Mesenchymal stem cell (in vitro differentiated cells and primary cell): ENCODE results near the gene TANC1.

Source experiments
- DNase-seq: peaks from one replicate; pipeline ENCODE4 v3.0.0-alpha.2; 2013
- H2AFZ ChIP-seq: one replicate; pipeline ENCODE4 v1.6.1; 2013; ENCODE audit warnings: low read depth, mild to moderate bottlenecking, control low read depth, inconsistent platforms, low read length, moderate library complexity
- H2AK5ac ChIP-seq: 2 replicates; pipeline ENCODE4 v1.6.1; 2013; ENCODE audit warnings: low read length, moderate library complexity, mild to moderate bottlenecking, inconsistent platforms; ENCODE audit not compliant: severe bottlenecking
- H2BK120ac ChIP-seq: one replicate; pipeline ENCODE4 v1.6.1; 2013; ENCODE audit warnings: low read depth, mild to moderate bottlenecking, inconsistent platforms, low read length, moderate library complexity
- H2BK12ac ChIP-seq, 2 experiments: one replicate each; pipeline ENCODE4 v1.6.1; 2013; ENCODE audit warnings: inconsistent platforms in 2 of 2, low read length in 2 of 2, mild to moderate bottlenecking in 2 of 2, moderate library complexity in 2 of 2, control low read depth in 1 of 2
- H2BK15ac ChIP-seq: one replicate; pipeline ENCODE4 v1.6.1; 2013; ENCODE audit warnings: mild to moderate bottlenecking, low read depth, inconsistent platforms; ENCODE audit not compliant: poor library complexity, severe bottlenecking
- H2BK5ac ChIP-seq: 2 replicates; pipeline ENCODE4 v1.6.1; 2013; ENCODE audit warnings: low read depth, mild to moderate bottlenecking, low read length, control low read depth, inconsistent platforms; ENCODE audit not compliant: poor library complexity, severe bottlenecking
- H3K14ac ChIP-seq, 2 experiments: one replicate each; pipeline ENCODE4 v1.6.1; 2013; ENCODE audit warnings: inconsistent platforms in 2 of 2, low read length in 2 of 2, control low read depth in 1 of 2, mild to moderate bottlenecking in 1 of 2, moderate library complexity in 1 of 2
- H3K18ac ChIP-seq, 2 experiments: one replicate each; pipeline ENCODE4 v1.6.1; 2013; ENCODE audit warnings: inconsistent platforms in 2 of 2, low read length in 2 of 2, control low read depth in 1 of 2, low read depth in 1 of 2, mild to moderate bottlenecking in 1 of 2
- H3K23ac ChIP-seq, 2 experiments: one replicate each; pipeline ENCODE4 v1.6.1; 2013; ENCODE audit warnings: inconsistent platforms in 2 of 2, low read length in 2 of 2, mild to moderate bottlenecking in 2 of 2, moderate library complexity in 2 of 2, control low read depth in 1 of 2
- H3K27ac ChIP-seq: 2 replicates; pipeline ENCODE4 v1.5.1; 2013; ENCODE audit warnings: mild to moderate bottlenecking, moderate library complexity, low read length, control low read depth, inconsistent platforms; ENCODE audit not compliant: poor library complexity, severe bottlenecking
- H3K27me3 ChIP-seq, 2 experiments: 2 replicates each; pipeline versions ENCODE4 v1.6.1 to v1.7.0; 2013; ENCODE audit warnings: low read length in 2 of 2, mild to moderate bottlenecking in 2 of 2, moderate library complexity in 2 of 2, control low read depth in 1 of 2, inconsistent platforms in 1 of 2; ENCODE audit not compliant: control insufficient read depth in 1 of 2, insufficient read depth in 1 of 2
- H3K36me3 ChIP-seq, 2 experiments: 2 replicates each; pipeline versions ENCODE4 v1.6.1 to v1.7.0; 2013; ENCODE audit warnings: low read length in 2 of 2, control low read depth in 1 of 2, inconsistent platforms in 1 of 2, low read depth in 1 of 2, mild to moderate bottlenecking in 1 of 2; ENCODE audit not compliant: insufficient read depth in 2 of 2, control insufficient read depth in 1 of 2
- H3K4ac ChIP-seq, 2 experiments: one replicate each; pipeline ENCODE4 v1.6.1; 2013; ENCODE audit warnings: inconsistent platforms in 2 of 2, low read length in 2 of 2, mild to moderate bottlenecking in 2 of 2, moderate library complexity in 2 of 2, control low read depth in 1 of 2, low read depth in 1 of 2
- H3K4me1 ChIP-seq: 2 replicates; pipeline ENCODE4 v1.6.1; 2013; ENCODE audit warnings: low read depth, low read length, control low read depth; ENCODE audit not compliant: control insufficient read depth, insufficient read depth
- H3K4me2 ChIP-seq: 2 replicates; pipeline ENCODE4 v1.6.1; 2013; ENCODE audit warnings: low read length, mild to moderate bottlenecking, inconsistent platforms; ENCODE audit not compliant: poor library complexity, severe bottlenecking
- H3K4me3 ChIP-seq, 2 experiments: 2 replicates each; pipeline versions ENCODE4 v1.5.1 to v1.7.0; 2013; ENCODE audit warnings: low read length in 2 of 2, mild to moderate bottlenecking in 2 of 2, control low read depth in 1 of 2, low read depth in 1 of 2; ENCODE audit not compliant: insufficient read depth in 1 of 2
- H3K79me1 ChIP-seq: replicated peaks from 2 replicates; pipeline ENCODE4 v1.6.1; 2013; ENCODE audit warnings: mild to moderate bottlenecking, control low read depth, low read length, inconsistent platforms; ENCODE audit not compliant: poor library complexity, severe bottlenecking
- H3K9ac ChIP-seq: 2 replicates; pipeline ENCODE4 v1.7.0; 2013; ENCODE audit warnings: mild to moderate bottlenecking, low read length, moderate library complexity
- H3K9me3 ChIP-seq: 2 replicates; pipeline ENCODE4 v1.7.0; 2013; ENCODE audit warnings: mild to moderate bottlenecking, low read length; ENCODE audit not compliant: control insufficient read depth
- H4K8ac ChIP-seq: one replicate; pipeline ENCODE4 v1.6.1; 2013; ENCODE audit warnings: inconsistent platforms, mild to moderate bottlenecking, low read length, moderate library complexity
- H4K91ac ChIP-seq: one replicate; pipeline ENCODE4 v1.6.1; 2013; ENCODE audit warnings: mild to moderate bottlenecking, low read length, inconsistent platforms
- WGBS: methylation state at CpG from one replicate; pipeline ENCODE4 v1.1.7; 2013; ENCODE audit warnings: mixed read lengths; 5-methylcytosine and 5-hydroxymethylcytosine counted together

The TANC1 gene

DNA sequence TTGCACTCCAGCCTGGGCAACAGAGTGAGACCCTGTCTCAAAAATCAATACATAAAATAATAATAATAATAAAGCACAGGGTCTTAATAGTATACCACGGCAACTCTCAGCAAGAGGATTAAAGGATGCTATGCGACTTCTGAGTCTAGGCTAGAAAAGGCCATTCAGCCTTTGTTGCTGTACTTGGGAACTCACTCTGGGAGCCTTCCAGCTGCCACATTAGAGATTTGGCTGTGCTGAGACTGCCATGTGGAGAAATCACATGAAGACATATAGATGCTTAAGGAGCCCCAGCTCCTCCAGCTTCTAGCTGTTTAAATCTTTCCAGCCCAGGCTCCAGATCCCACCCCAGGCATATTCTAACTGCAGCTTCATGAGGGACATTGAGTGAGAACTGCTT lies 8.2 kb upstream of the TANC1 start:
- no peak overlapping the region for H3K27ac ChIP-seq
- H3K14ac ChIP-seq = no peak overlapping the region
- no peak for DNase-seq
- H3K9ac ChIP-seq = no peak overlapping the region
- peaks cover 0 to 8% of the 10 kb centered on the region in 2 experiments for H3K27me3 ChIP-seq
- no peak overlapping the region for H2AFZ ChIP-seq
- no peak overlapping the region for H3K4me3 ChIP-seq
- no peak overlapping the region for H3K4ac ChIP-seq
- H3K36me3 ChIP-seq = no peaks in the 10 kb centered on the region
- H3K4me2 ChIP-seq = no peak overlapping the region
- no peak overlapping the region for H3K18ac ChIP-seq
- no peak overlapping the region for H3K23ac ChIP-seq
- no peak overlapping the region for H2BK120ac ChIP-seq
- no peaks in the 10 kb centered on the region for H3K4me1 ChIP-seq
- no peak overlapping the region for H4K91ac ChIP-seq
- H2BK5ac ChIP-seq = no peak overlapping the region
- no peak overlapping the region for H2AK5ac ChIP-seq
- H2BK12ac ChIP-seq = no peak overlapping the region
- H4K8ac ChIP-seq = no peak overlapping the region
- H3K9me3 ChIP-seq = no peaks in the 10 kb centered on the region
- no peak overlapping the region for H2BK15ac ChIP-seq
- no peaks in the 10 kb centered on the region for H3K79me1 ChIP-seq
- WGBS = 98% methylated on average over 2 of the region's 2 CpGs

DNA sequence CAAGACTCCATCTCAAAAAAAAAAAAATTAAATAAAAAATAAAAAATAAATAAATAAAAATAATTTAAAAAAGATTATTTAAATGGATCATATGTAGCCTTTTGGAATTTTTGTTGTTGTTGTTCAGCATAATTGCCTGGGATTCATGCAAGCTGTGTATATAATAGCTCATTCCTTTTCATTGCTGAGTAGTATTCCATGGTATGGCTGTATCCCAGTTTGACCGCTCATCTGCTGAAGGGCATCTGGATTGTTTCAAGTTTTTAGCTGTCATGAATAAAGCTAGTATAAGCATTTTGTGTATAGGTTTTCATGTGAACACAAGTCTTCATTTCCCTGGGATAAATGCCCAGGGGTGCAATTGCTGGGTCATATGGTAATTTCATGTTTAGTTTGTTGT lies 6.4 kb upstream of the TANC1 start:
- 94% methylated on average over 1 of the region's 1 CpG for WGBS
- H3K27me3 ChIP-seq = peaks cover 0 to 7% of the 10 kb centered on the region in 2 experiments

DNA sequence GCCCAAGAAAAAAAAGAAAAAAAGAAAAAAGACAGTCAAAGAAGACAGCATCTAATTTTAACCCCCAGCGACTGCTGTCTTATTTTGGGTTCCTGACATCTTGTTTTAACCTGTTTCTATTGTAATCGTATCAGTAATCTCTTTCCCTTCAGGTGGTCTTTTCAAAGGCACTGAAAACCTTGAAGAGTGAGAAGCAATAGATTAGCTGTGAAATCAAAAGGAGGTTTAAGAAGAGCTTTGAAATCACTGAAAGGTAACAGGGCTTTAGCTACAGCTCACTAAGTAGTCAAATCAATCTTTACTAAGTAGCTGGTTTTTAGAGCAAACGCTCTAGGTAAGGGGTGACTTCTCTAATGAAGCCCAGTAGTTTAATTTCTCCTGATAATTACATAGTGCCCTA lies 5.4 kb upstream of the TANC1 start:
- H3K79me1 ChIP-seq = no peaks in the 10 kb centered on the region
- DNase-seq = no peak

More for the DNA sequence above, 6.4 kb upstream of the TANC1 start:
- no peak overlapping the region for H3K9ac ChIP-seq
- H2BK12ac ChIP-seq = no peak overlapping the region
- H2BK120ac ChIP-seq = no peak overlapping the region
- no peaks in the 10 kb centered on the region for H3K36me3 ChIP-seq
- H3K4me1 ChIP-seq = no peaks in the 10 kb centered on the region
- H2BK5ac ChIP-seq = no peak overlapping the region
- no peak overlapping the region for H2AFZ ChIP-seq
- H3K23ac ChIP-seq = no peak overlapping the region
- H3K18ac ChIP-seq = no peak overlapping the region
- no peak overlapping the region for H3K27ac ChIP-seq
- no peak overlapping the region for H4K91ac ChIP-seq
- H3K14ac ChIP-seq = no peak overlapping the region
- no peaks in the 10 kb centered on the region for H3K79me1 ChIP-seq
- DNase-seq = no peak
- no peak overlapping the region for H2AK5ac ChIP-seq
- no peaks in the 10 kb centered on the region for H3K9me3 ChIP-seq
- H4K8ac ChIP-seq = no peak overlapping the region
- no peak overlapping the region for H2BK15ac ChIP-seq
- no peak overlapping the region for H3K4me3 ChIP-seq
- no peak overlapping the region for H3K4ac ChIP-seq
- no peak overlapping the region for H3K4me2 ChIP-seq

DNA sequence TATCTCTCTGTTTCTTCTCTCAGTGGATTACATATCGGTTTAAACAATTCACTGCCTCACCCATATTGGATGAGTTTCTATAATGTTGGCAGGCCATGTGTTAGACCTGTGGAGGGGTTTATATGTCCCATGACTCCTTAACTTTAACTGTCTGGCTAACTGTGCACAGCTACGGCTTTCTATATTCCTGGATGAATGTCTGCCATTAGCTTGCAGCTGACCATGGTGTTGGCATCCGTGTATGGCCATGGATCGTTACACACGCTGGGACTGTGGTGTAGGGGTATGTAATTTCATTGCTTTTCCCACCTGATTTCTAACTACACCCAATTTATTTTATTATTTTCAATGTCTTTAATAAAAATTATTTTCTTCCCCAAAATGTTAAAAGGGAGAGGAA lies 3.3 kb upstream of the TANC1 start:
- H3K27me3 ChIP-seq = no peaks in the 10 kb centered on the region
- peak overlapping the region; percentile 68 for H4K91ac ChIP-seq
- no peak overlapping the region for H3K23ac ChIP-seq
- peak overlapping the region in 1 of 2 experiments; percentile 89 for H3K18ac ChIP-seq
- H2AFZ ChIP-seq = no peak overlapping the region
- H3K4me3 ChIP-seq = no peak overlapping the region
- peak overlapping the region; percentile 7 to 99 for H2BK12ac ChIP-seq
- no peak overlapping the region for H3K4ac ChIP-seq
- no peaks in the 10 kb centered on the region for H3K36me3 ChIP-seq
- no peak overlapping the region for H3K4me2 ChIP-seq
- H3K4me1 ChIP-seq = no peaks in the 10 kb centered on the region
- 100% methylated on average over 1 of the region's 5 CpGs for WGBS
- no peak for DNase-seq
- no peak overlapping the region for H3K27ac ChIP-seq
- no peak overlapping the region for H3K14ac ChIP-seq
- H3K79me1 ChIP-seq = no peaks in the 10 kb centered on the region
- H3K9ac ChIP-seq = no peak overlapping the region
- H3K9me3 ChIP-seq = no peaks in the 10 kb centered on the region
- H2BK120ac ChIP-seq = no peak overlapping the region
- no peak overlapping the region for H2BK5ac ChIP-seq
- H2AK5ac ChIP-seq = no peak overlapping the region
- H2BK15ac ChIP-seq = no peak overlapping the region
- H4K8ac ChIP-seq = peak overlapping the region; percentile 49

More for the DNA sequence above, 5.4 kb upstream of the TANC1 start:
- no peak overlapping the region for H4K8ac ChIP-seq
- no peaks in the 10 kb centered on the region for H3K27me3 ChIP-seq
- H2BK5ac ChIP-seq = no peak overlapping the region
- H3K36me3 ChIP-seq = no peaks in the 10 kb centered on the region
- H3K4ac ChIP-seq = no peak overlapping the region
- WGBS = 64% methylated on average over 2 of the region's 3 CpGs
- H3K27ac ChIP-seq = no peak overlapping the region
- no peak overlapping the region for H3K4me3 ChIP-seq
- H4K91ac ChIP-seq = no peak overlapping the region
- H3K9ac ChIP-seq = no peak overlapping the region
- no peak overlapping the region for H3K18ac ChIP-seq
- H2AFZ ChIP-seq = no peak overlapping the region
- no peak overlapping the region for H2BK120ac ChIP-seq
- H3K4me1 ChIP-seq = no peaks in the 10 kb centered on the region
- H3K14ac ChIP-seq = no peak overlapping the region
- H2BK12ac ChIP-seq = no peak overlapping the region
- no peak overlapping the region for H3K23ac ChIP-seq
- H2BK15ac ChIP-seq = no peak overlapping the region
- no peak overlapping the region for H2AK5ac ChIP-seq
- no peak overlapping the region for H3K4me2 ChIP-seq
- H3K9me3 ChIP-seq = no peaks in the 10 kb centered on the region
